GM10266 (cell line): ENCODE data around the gene KLHL15.
"Not testable (repeated sequence)": the region's sequence is repeated elsewhere in the genome, so short reads cannot be mapped to it uniquely, and the experiment has no call there.

Source experiments
- DNase-seq: peaks from one replicate; pipeline ENCODE4 v3.0.0; 2012; ENCODE audit errors: extremely low spot score
- TF ChIP-seq, protein P1 (sequence below): IDR thresholded peaks from 2 replicates; pipeline ENCODE4 v1.5.1; 2012; ENCODE audit warnings: mild to moderate bottlenecking, low read depth; ENCODE audit not compliant: control insufficient read depth, insufficient read depth; ENCODE audit errors: missing control alignments

Gene KLHL15

GRCh38 chrX:23978491-23978890, 48.5 kb downstream of the KLHL15 start:
- no peak for DNase-seq

DNA sequence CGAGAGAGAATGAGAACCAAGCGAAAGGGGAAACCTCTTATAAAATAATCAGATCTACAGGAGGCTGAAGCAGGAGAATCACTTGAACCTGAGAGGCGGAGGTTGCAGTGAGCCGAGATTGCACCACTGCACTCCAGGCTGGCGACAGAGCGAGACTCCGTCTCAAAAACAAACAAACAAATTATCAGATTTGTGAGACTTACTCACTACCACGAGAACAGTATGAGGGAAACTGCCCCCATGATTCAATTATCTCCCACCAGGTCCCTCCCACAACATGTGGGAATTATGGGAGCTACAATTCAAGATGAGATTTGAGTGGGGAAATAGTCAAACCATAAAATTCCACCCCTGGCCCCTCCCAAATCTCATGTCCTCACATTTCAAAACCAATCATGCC, 61.4 kb downstream of the KLHL15 start:
- DNase-seq: not testable (repeated sequence)

More at GRCh38 chrX:23978491-23978890, 48.5 kb downstream of the KLHL15 start:
- TF ChIP-seq, protein P1, sequence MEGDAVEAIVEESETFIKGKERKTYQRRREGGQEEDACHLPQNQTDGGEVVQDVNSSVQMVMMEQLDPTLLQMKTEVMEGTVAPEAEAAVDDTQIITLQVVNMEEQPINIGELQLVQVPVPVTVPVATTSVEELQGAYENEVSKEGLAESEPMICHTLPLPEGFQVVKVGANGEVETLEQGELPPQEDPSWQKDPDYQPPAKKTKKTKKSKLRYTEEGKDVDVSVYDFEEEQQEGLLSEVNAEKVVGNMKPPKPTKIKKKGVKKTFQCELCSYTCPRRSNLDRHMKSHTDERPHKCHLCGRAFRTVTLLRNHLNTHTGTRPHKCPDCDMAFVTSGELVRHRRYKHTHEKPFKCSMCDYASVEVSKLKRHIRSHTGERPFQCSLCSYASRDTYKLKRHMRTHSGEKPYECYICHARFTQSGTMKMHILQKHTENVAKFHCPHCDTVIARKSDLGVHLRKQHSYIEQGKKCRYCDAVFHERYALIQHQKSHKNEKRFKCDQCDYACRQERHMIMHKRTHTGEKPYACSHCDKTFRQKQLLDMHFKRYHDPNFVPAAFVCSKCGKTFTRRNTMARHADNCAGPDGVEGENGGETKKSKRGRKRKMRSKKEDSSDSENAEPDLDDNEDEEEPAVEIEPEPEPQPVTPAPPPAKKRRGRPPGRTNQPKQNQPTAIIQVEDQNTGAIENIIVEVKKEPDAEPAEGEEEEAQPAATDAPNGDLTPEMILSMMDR: no peak

- TF ChIP-seq, protein P1: no peak
- no peak for DNase-seq
These were observed 62.8 kb downstream of the KLHL15 start for GRCh38 chrX:23964191-23964590.

DNA sequence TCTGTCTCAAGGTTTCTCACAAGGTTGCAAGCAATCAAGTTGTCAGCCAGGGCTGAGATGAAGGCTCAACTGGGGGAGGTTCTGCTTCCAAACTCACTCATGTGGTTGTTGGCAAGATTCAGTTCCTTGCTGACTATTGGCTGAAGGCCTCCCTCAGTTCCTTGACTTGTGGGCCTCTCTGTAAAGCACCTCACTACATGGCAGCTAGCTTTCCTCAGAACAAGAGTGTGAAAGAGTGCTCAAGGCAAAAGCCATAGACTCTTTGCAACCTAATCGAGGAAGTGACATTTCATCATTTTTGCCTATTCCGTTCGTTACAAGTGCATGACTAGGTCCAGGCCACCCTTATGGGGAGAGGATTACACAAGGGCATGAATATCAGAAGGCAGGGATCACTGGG, 67.2 kb downstream of the KLHL15 start:
- no peak for DNase-seq
- TF ChIP-seq, protein P1: no peak

DNA sequence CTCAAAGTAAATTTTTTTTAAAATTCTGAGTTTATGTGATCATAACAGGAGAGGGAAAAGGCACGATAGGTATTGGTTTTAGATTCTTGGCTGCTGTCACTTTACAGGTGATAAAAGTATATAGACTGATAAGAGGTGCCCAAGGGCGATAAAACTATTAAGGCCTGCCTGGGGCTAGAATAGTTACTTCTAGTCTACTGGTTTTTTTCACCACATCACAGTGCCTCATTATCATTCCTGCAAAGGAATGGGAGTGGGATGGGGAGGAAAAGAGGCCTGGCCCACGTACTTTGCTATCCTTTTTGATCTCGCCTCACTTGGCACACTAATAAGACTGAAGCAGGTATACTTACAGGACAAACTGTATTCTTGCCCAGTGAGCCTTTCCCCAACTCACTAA, 72.6 kb downstream of the KLHL15 start:
- TF ChIP-seq, protein P1: no peak

DNA sequence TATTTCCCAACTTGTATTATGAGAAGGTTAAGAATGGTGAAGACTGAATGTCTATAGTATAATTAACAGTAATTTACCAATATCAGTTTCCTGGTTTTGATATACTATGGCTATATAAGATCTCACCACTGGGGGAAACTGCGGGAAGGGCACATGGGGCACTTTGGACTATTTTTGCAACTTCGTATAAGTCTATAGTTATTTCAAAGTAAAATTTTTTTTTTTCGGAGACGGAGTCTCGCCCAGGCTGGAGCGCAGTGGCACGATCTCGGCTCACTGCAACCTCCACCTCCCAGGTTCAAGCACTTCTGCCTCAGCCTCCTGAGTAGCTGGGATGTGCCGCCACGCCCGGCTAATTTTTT, 73.1 kb downstream of the KLHL15 start:
- TF ChIP-seq, protein P1: no peak
- DNase-seq: no peak

More for the DNA sequence above, 72.6 kb downstream of the KLHL15 start:
- DNase-seq: no peak

DNA sequence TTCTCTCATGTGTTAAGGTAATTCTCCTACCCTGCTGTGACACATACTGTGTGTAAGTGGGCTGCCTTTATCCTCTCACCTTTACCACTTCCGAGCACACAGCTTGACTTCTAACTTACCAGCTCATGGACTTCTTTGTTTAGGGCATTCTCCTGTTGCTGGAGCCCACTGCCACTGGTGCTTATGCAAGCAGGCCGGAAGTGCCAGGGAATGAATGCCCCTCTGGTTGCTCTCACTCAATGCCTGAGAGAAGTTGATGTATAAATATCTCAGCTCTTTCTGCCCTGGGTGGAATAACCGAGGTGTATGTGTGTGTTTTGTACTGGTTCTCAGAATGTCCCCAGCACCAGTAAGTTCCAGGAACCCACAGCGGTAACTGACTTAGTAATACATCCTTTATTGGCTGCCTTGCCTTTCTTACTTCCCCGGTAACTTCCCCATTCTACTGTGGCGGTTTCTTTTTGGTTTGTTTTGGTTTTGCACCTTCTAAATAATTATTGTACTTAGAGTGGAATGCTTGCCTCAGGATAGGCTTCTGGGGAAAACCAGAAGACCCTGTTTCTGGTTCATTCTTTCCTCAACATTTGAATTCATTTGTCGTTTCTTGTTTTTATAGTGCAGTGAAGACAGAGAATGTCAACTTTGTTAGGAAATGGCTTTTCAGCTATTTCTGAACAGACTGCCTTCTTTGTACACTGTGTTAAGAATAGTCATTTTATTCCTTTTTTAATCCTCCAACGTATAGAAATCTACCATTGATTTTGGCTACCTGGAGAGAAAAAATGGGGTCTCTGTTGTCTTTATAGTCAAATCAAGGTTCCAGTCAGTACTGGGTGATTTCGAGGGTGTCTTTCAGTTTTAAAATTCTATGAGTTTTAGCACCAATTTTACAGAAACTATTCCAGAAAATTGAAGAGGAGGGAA, 73.7 kb downstream of the KLHL15 start:
- peak; percentile 32 for DNase-seq
- TF ChIP-seq, protein P1: no peak
